ENCODE data around the gene ACVR2A.

DNA sequence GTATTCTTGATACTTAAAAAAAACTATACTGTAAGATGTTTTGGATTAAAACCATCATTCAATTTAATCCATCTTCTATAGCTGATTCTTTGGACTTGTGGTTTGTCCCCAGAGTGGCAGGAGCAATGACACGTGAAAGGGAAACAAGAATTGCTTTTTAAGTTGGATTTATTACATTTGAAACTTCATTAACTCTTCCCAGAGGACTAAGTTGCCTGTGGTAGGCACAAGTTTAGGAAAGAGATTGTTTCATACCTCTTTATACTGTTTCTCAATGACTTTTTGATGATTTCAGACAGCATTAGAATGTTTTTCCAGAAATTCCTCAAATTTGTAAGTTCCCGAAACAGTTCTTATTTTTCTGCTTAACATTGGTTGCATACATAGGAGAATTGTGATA is 41.3 kb downstream of the ACVR2A start:
- TF ChIP-seq CTCF (IDR thresholded peaks at IDR 0.05) = no peak
- TF ChIP-seq, protein P1, sequence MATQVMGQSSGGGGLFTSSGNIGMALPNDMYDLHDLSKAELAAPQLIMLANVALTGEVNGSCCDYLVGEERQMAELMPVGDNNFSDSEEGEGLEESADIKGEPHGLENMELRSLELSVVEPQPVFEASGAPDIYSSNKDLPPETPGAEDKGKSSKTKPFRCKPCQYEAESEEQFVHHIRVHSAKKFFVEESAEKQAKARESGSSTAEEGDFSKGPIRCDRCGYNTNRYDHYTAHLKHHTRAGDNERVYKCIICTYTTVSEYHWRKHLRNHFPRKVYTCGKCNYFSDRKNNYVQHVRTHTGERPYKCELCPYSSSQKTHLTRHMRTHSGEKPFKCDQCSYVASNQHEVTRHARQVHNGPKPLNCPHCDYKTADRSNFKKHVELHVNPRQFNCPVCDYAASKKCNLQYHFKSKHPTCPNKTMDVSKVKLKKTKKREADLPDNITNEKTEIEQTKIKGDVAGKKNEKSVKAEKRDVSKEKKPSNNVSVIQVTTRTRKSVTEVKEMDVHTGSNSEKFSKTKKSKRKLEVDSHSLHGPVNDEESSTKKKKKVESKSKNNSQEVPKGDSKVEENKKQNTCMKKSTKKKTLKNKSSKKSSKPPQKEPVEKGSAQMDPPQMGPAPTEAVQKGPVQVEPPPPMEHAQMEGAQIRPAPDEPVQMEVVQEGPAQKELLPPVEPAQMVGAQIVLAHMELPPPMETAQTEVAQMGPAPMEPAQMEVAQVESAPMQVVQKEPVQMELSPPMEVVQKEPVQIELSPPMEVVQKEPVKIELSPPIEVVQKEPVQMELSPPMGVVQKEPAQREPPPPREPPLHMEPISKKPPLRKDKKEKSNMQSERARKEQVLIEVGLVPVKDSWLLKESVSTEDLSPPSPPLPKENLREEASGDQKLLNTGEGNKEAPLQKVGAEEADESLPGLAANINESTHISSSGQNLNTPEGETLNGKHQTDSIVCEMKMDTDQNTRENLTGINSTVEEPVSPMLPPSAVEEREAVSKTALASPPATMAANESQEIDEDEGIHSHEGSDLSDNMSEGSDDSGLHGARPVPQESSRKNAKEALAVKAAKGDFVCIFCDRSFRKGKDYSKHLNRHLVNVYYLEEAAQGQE (IDR thresholded peaks at IDR 0.05; ENCODE audit: insufficient read depth in 1 of 2, low read depth in 2 of 2, low read length in 1 of 2) = no peak
- no peak for TF ChIP-seq TCF7L2 (IDR thresholded peaks at IDR 0.05; ENCODE audit: low read depth, low read length)
